Daoy (cell line): ENCODE measurements around the gene SLC2A1. TPM values are rescaled to one million over a fixed set of nuclear protein-coding genes. Genes with fewer than 3 reads are reported as not detected.

ENCODE experiments used
- DNase-seq: peaks from one replicate; pipeline ENCODE4 v3.0.0-alpha.2; 2015; ENCODE audit warnings: low read depth
- total RNA-seq: library from RNA; depleted of rRNA; stranded (reverse); fragments of >200 nt; shearing (Covaris generic); gene quantifications from 2 replicates; pipeline ENCODE4 v1.2.3, GENCODE V29; 2014; rRNA removed

Gene SLC2A1
- total RNA-seq = 193 and 305 TPM in 2 replicates

GRCh38 chr1:42958488-42959319, at the start of gene SLC2A1:
SLC2A1 (minus strand) TSS chr1:42958868; CDS start chr1:42958651, 217 bp downstream.
- peak; percentile 97 for DNase-seq

GRCh38 chr1:43007377-43008114, 48.9 kb upstream of the SLC2A1 start:
- no peak for DNase-seq

GRCh38 chr1:43005460-43006361, 47.0 kb upstream of the SLC2A1 start:
- no peak for DNase-seq

GRCh38 chr1:43004587-43005459, 46.2 kb upstream of the SLC2A1 start:
- no peak for DNase-seq

DNA sequence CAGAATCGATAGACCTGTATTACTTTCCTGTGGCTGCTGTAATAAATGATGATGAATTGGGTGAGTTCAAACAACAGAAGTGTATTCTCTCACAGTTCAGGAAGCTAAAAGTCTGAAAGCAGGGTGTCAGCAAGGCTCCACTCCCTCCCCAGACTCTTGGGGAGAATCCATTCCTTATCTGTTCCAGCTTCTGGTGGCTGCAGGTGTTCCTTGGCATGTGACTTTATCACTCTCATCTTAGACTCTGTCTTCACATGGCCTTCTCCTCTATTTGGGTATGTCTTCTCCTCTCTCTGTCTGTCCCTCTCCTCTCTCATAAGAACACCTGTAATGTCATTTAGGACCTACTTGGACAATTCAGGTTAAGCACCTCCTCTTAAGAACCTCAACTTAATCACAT, 44.1 kb upstream of the SLC2A1 start:
- no peak for DNase-seq

- no peak for DNase-seq
These were observed 43.4 kb upstream of the SLC2A1 start for GRCh38 chr1:43002116-43002515.

- DNase-seq = no peak
These were observed 42.8 kb upstream of the SLC2A1 start for GRCh38 chr1:43001434-43001833.

- DNase-seq = no peak
These were observed 41.6 kb upstream of the SLC2A1 start for GRCh38 chr1:43000271-43000670.

- DNase-seq = no peak
These were observed 40.6 kb upstream of the SLC2A1 start for GRCh38 chr1:42999308-42999707.

DNA sequence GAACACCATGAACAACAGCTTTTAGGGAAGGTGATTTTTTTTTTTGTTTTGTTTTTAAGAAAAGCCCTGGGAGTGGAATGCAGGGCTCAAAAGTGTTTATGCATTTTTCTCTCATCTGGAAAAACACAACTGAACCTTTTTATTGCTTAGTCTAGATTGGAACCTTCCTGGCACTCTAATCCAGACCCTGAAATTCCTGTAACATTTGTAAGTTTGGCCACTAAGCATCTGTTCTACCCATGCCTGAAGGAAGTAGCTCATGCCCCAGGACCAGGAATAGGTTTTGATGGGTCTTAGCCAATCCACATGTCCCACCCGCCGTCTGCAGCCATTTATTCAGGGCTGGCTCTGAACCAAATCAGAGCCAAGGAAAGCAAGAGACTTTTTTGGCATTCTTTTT, 39.7 kb upstream of the SLC2A1 start:
- no peak for DNase-seq

GRCh38 chr1:42996384-42996970, 37.8 kb upstream of the SLC2A1 start:
- no peak for DNase-seq

GRCh38 chr1:42993502-42994136, 35.0 kb upstream of the SLC2A1 start:
- DNase-seq = no peak

- no peak for DNase-seq
These were observed 33.4 kb upstream of the SLC2A1 start for GRCh38 chr1:42992054-42992571.

GRCh38 chr1:42990757-42991346, 32.2 kb upstream of the SLC2A1 start:
- DNase-seq = no peak

DNA sequence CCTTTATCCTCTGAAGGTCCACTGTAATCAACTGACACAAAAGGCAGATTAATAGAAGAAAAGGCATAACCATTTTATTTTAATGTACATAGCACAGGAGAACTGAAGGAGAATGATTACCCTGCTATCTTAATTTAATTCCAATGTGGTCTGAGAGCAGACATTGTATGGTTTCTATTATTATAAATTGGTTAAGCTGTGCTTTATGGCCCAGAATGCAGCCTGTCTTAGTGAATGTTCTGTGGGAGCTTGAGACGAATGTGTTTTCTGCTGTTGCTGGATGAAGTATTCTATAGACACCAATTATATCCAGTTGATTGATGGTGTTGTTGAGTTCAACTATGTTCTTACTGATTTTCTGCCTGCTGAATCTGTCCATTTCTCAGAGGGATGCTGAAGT, 25.0 kb upstream of the SLC2A1 start:
- DNase-seq = no peak

- DNase-seq = no peak
These were observed 24.6 kb upstream of the SLC2A1 start for GRCh38 chr1:42983253-42983652.

GRCh38 chr1:42982641-42983040, 24.0 kb upstream of the SLC2A1 start:
- no peak for DNase-seq

DNA sequence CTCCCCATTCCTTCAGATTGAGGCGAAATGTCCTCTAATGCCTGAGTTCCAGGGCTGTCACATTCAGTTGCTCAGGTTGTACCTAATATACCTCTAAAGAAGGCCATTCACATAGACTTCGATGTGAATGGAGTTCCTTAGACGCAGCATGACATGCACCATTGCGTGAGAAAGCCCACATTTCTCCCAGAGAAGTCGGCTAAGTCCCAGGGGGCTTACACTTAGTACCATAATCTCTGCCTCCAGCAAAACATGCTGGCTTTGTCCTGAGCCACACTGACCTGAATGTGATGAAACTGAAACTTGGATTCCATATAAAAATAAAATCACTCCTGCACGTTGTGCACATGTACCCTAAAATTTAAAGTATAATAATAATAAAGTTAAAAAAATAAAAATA, 23.2 kb upstream of the SLC2A1 start:
- DNase-seq = no peak

DNA sequence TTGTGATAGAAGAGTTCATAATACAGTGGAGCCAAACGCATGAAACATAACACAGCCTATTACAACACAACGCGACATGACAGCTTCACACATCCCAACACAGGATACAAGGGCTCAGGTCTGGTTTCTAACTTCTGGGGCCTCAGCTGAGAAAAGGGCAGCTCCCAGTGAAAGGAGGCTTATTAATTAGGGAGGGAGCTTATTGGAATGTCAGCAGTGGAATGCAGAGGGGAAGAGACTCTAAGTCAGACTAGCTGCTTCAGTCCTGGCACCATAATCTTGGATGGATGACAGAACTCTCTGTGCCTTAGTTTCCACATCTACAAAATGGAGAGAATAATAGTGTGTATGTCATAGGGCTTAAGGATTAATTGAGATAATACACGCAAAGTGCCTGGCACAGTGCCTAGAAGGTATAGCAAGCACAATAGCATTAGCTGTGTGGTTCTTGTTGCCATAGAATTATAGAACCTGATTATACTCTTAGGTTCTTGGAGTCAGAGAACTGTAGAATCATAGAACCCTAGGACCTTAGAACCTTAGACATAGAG, 22.7 kb upstream of the SLC2A1 start:
- no peak for DNase-seq
